ENCODE measurements around the gene PSMD3. TPM values are rescaled to one million over a fixed set of nuclear protein-coding genes. Genes with fewer than 3 reads are reported as not detected.

PSMD3 gene
- total and polyA plus RNA-seq, 9 donors = 67.6 to 110 (median 94.3) TPM

DNA sequence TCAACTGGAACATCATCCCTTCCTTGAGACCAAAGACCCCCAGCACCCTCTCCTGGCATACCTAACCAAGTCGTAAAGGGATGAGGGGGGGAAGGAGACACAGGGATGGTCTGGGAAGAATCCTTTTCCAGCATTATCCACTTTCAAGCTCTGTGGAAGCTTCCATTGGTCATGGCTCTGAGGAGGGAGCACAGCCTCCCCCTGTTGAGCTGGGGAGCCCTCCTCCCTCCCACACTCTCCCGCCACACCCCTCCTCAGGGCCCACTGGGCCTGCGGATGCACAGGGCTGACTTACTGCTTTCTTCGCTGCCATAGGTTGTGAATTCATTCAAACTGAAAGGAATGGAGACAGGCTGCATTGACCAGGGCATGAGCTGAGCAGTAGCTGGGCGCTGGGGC lies 47.0 kb downstream of the PSMD3 start:
- H3K27me3 ChIP-seq (ENCODE audit: control insufficient read depth, insufficient read depth, low read length) = no peaks in the 10 kb centered on the region
- H3K27ac ChIP-seq (ENCODE audit: low read length) = no peak overlapping the region
- 81% methylated on average over 2 of the region's 5 CpGs for WGBS (ENCODE audit: insufficient coverage)
- H3K36me3 ChIP-seq (ENCODE audit: control insufficient read depth, insufficient read depth, low read length) = peaks cover 89% of the 10 kb centered on the region
- DNase-seq = no peak
- H3K4me1 ChIP-seq (ENCODE audit: control insufficient read depth, insufficient read depth, low read length) = peaks cover 24% of the 10 kb centered on the region
- H3K9me3 ChIP-seq (replicated peaks; ENCODE audit: control insufficient read depth, low read depth, low read length) = no peaks in the 10 kb centered on the region
- no peak overlapping the region for H3K4me3 ChIP-seq (ENCODE audit: low read length)

DNA sequence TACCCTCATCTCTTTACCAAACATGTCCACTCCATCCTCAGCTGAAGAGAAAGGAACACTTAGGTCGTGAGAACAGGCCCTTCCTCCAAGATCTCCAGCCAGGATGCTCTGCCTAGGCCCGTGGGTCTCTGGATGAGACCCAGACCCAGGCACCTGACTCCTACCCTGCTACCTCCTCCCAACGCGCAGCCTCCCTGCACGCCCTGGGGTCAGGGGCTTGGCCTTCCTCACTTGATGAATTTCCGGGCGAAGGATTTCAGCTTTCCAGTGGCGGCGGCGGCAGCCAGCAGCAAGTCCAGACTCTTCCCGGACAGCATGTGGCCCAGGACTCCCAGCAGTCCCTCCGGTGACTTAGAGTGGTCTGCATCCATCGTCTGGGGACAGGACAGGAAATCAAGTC lies 48.0 kb downstream of the PSMD3 start:
- Histone ChIP-seq H3K36me3 (ENCODE audit: control insufficient read depth, insufficient read depth, low read length) (peaks cover 90% of the 10 kb centered on the region), H3K9me3 (replicated peaks; ENCODE audit: control insufficient read depth, low read depth, low read length) (no peaks in the 10 kb centered on the region), H3K27me3 (ENCODE audit: control insufficient read depth, insufficient read depth, low read length) (no peaks in the 10 kb centered on the region), H3K27ac (ENCODE audit: low read length) (no peak overlapping the region), H3K4me1 (ENCODE audit: control insufficient read depth, insufficient read depth, low read length) (peaks cover 14% of the 10 kb centered on the region), H3K4me3 (ENCODE audit: low read length) (no peak overlapping the region)
- 94% methylated on average over 13 of the region's 13 CpGs for WGBS (ENCODE audit: insufficient coverage)
- DNase-seq = no peak

DNA sequence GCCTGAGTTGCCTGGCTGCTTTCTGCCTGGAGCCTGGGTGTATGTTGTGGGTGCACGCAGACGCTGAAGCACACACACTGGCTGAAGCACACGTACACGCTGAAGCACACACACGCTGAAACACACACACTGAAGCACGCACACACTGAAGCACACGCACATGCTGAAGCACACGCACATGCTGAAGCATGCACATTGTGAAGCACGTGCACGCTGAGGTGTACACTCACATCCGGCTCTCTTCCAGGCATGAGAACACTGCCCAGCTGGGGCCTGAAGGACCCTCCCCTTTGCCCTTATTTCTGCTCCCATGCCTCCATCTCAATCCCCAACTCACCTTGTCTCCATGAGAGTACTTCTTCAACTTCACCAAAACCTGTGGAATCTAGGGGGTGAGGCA lies 51.1 kb downstream of the PSMD3 start:
- Histone ChIP-seq H3K27ac (ENCODE audit: low read length) (no peak overlapping the region), H3K9me3 (replicated peaks; ENCODE audit: control insufficient read depth, low read depth, low read length) (no peaks in the 10 kb centered on the region), H3K27me3 (ENCODE audit: control insufficient read depth, insufficient read depth, low read length) (no peaks in the 10 kb centered on the region), H3K4me3 (ENCODE audit: low read length) (no peak overlapping the region), H3K4me1 (ENCODE audit: control insufficient read depth, insufficient read depth, low read length) (peaks cover 4% of the 10 kb centered on the region), H3K36me3 (ENCODE audit: control insufficient read depth, insufficient read depth, low read length) (peaks cover 89% of the 10 kb centered on the region)
- no peak for DNase-seq
- WGBS (ENCODE audit: insufficient coverage) = 96% methylated on average over 11 of the region's 11 CpGs

DNA sequence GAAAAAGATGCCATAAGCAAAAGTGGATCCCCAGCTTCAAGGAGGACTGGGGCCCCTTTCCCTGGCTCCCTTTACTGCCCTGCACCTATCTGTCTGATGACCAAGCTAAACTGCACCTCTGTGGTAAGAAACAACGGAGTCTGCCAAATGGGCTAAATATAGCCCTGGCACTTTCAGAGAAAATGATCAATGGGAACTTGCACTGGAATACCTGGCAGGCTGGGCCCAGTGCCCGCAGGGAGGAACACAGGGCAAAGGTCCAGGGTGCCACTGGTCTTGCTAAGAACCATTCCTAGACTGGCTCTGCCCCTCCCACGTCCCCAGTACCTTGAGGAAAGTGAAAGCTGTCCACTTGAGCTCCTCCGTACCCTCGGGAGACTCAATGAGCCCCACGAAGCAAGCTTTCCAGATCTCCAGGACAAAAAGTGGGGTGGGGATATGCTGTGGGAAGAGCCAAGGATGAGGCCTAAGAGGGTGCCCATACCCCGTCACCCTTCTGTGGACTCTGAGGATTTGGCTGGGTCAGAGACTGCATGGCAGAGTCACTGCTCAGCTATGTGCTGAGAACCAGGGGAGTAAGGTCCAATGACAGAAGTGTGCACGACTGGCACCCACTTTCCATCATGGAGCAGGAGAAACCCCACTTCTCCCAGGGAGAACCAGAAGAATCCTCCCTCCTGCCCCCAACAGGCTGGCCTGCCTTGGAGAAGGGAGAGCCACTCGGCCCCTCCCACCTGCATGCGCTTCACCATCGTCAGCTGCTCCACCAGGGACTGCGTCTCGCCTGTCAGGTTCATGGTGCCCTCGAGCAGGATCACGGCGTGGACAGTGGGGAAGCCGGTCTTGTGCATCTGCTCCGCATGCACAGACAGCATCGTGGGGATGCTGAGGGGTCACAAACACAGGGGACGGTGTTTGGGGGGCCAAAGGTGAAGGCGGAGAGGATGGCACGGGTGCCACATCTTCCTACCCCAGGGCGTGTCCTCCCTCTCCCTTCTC lies 52.0 kb downstream of the PSMD3 start:
- no peaks in the 10 kb centered on the region for H3K27me3 ChIP-seq (ENCODE audit: control insufficient read depth, insufficient read depth, low read length)
- no peak overlapping the region for H3K4me3 ChIP-seq (ENCODE audit: low read length)
- no peaks in the 10 kb centered on the region for H3K4me1 ChIP-seq (ENCODE audit: control insufficient read depth, insufficient read depth, low read length)
- no peaks in the 10 kb centered on the region for H3K9me3 ChIP-seq (replicated peaks; ENCODE audit: control insufficient read depth, low read depth, low read length)
- WGBS (ENCODE audit: insufficient coverage) = 89% methylated on average over 21 of the region's 23 CpGs
- H3K36me3 ChIP-seq (ENCODE audit: control insufficient read depth, insufficient read depth, low read length) = peaks cover 82% of the 10 kb centered on the region
- no peak for DNase-seq
- H3K27ac ChIP-seq (ENCODE audit: low read length) = no peak overlapping the region

DNA sequence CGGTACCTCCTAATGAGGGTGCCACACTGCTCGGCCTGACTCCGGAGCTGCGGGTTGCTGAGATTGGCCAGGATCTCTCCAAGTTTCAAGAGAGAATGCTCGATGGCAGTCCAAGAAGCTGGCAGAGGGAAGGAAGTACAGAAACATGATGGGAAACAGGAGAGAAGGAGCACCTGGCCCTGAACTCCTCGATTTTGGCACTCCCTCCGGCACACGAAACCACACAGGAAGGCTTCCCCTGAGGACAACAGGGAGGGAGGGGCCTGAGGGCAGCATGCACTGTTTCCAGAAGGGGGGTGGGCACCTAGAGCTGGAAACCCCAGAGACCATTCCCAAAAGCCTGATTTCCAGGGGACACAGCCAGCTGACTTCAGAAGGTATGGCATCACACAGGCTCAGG lies 52.7 kb downstream of the PSMD3 start:
- 95% methylated on average over 3 of the region's 8 CpGs for WGBS (ENCODE audit: insufficient coverage)
- Histone ChIP-seq H3K4me1 (ENCODE audit: control insufficient read depth, insufficient read depth, low read length) (no peaks in the 10 kb centered on the region), H3K9me3 (replicated peaks; ENCODE audit: control insufficient read depth, low read depth, low read length) (no peaks in the 10 kb centered on the region), H3K27ac (ENCODE audit: low read length) (no peak overlapping the region), H3K4me3 (ENCODE audit: low read length) (no peak overlapping the region), H3K27me3 (ENCODE audit: control insufficient read depth, insufficient read depth, low read length) (no peaks in the 10 kb centered on the region), H3K36me3 (ENCODE audit: control insufficient read depth, insufficient read depth, low read length) (peaks cover 77% of the 10 kb centered on the region)
- no peak for DNase-seq

DNA sequence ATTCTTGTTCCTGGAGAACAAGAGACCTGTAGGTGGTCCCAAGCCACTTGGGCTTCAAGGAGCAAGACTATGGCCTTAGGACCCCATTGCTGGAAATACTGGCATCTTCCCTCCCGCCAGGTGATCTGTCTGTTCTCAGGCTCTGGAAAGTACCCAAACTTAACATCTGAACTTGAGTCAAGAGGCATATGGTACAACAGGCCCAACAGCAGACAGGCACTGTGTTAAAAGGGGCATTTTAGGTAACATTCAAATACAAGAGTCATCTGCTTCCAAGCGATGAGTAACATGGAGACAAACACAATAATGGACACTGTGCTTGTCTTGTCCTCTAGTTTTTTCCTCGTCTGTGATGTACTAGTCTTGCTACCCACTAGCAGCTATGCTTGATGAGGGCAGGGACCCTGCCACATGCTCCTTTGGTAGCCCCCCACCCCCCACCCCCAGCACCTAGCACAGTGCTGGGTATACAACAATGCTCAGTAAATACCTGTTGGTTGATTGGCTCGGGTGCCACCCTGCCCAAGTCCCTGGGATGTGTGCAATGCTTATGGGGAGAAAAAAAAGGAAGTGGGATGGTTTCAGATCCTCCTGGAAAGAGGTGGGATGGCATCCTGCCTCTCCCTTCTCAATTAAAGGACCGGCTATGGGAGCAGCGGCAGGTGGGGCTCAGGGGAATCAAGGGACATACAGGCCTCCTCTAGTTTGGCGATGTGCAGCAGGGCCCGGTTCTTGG lies 54.0 kb downstream of the PSMD3 start:
- Histone ChIP-seq H3K9me3 (replicated peaks; ENCODE audit: control insufficient read depth, low read depth, low read length) (no peaks in the 10 kb centered on the region), H3K4me3 (ENCODE audit: low read length) (no peak overlapping the region), H3K4me1 (ENCODE audit: control insufficient read depth, insufficient read depth, low read length) (peaks cover 9% of the 10 kb centered on the region), H3K27ac (ENCODE audit: low read length) (no peak overlapping the region), H3K27me3 (ENCODE audit: control insufficient read depth, insufficient read depth, low read length) (no peaks in the 10 kb centered on the region), H3K36me3 (ENCODE audit: control insufficient read depth, insufficient read depth, low read length) (peaks cover 68% of the 10 kb centered on the region)
- WGBS (ENCODE audit: insufficient coverage) = 62% methylated on average over 7 of the region's 8 CpGs
- DNase-seq = no peak

DNA sequence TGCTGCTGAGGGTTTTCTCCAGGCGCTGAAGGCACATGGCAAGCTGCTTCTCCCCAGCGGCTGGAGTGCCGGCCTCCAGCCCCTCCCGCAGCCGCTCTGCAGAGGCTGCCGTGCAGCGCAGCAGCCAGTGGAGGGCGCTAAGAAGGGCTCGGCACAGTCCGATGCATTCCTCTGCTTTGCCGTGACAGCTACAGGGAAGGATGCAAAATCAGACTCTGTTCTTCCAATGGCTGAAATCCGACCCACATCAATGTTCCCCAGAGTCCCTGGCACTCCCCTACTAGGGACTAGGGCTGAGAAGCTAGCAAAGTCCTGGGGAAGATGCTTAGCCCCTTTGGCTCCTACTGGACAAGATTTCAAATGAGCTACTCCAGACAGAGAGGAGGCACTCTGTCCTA lies 54.6 kb downstream of the PSMD3 start:
- no peak overlapping the region for H3K4me3 ChIP-seq (ENCODE audit: low read length)
- no peak overlapping the region for H3K27ac ChIP-seq (ENCODE audit: low read length)
- H3K36me3 ChIP-seq (ENCODE audit: control insufficient read depth, insufficient read depth, low read length) = peaks cover 63% of the 10 kb centered on the region
- WGBS (ENCODE audit: insufficient coverage) = 11% methylated on average over 12 of the region's 12 CpGs
- H3K27me3 ChIP-seq (ENCODE audit: control insufficient read depth, insufficient read depth, low read length) = no peaks in the 10 kb centered on the region
- DNase-seq = no peak
- H3K9me3 ChIP-seq (replicated peaks; ENCODE audit: control insufficient read depth, low read depth, low read length) = no peaks in the 10 kb centered on the region
- peaks cover 9% of the 10 kb centered on the region for H3K4me1 ChIP-seq (ENCODE audit: control insufficient read depth, insufficient read depth, low read length)

DNA sequence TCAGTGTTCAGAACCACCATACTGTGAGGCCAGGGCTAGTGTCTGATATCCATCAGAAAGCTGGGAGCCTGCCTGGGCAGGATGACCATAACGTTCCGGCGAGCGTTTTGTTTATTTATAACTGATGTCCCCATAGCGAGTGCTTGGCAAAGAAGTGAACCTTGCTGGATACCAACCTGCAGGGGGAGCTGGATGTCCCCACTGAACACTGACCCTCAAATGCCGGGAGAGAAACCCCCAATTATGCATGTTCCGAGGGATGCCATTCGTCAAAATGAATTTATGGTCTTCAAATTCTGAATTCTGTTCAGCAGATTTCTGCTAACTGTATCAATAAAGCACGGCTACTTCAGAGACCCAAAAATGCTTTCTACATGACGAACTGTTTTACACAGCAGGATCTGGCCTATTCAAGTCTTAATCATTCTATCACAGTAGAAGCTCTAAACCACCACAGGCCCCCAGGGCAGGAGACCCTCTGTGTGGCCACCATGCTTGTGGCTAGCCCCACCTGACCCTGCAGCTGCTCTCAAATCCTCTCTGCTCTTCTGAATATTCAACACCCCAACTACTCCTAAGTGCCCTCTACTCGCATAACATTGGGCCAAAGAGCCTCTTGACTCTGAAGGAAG lies 58.4 kb downstream of the PSMD3 start:
- H3K4me1 ChIP-seq (ENCODE audit: control insufficient read depth, insufficient read depth, low read length) = peaks cover 9% of the 10 kb centered on the region
- H3K4me3 ChIP-seq (ENCODE audit: low read length) = no peak overlapping the region
- H3K27me3 ChIP-seq (ENCODE audit: control insufficient read depth, insufficient read depth, low read length) = no peaks in the 10 kb centered on the region
- H3K9me3 ChIP-seq (replicated peaks; ENCODE audit: control insufficient read depth, low read depth, low read length) = no peaks in the 10 kb centered on the region
- peak; percentile 95 for DNase-seq
- H3K36me3 ChIP-seq (ENCODE audit: control insufficient read depth, insufficient read depth, low read length) = peaks cover 46% of the 10 kb centered on the region
- 23% methylated on average over 10 of the region's 11 CpGs for WGBS (ENCODE audit: insufficient coverage)
- peak overlapping the region; percentile 92 for H3K27ac ChIP-seq (ENCODE audit: low read length)

DNA sequence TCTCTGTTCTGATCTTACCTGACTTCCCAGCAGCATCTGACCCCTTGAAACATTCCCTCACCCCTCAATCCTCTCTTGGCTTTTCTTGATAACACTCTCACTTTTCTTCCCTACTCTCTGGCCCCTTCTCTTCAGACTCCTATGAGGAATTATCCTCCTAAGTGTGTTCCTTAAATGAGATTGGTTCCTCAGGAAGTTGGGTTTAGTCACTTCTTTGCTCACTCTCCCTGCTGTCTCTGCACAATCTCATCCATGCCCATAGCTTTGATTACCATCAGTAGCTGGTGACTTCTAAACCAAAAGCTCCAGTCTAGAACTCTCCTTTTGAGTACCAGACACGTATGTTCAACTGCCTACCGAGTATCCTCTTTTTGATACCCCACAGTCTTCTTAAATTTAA lies 60.6 kb downstream of the PSMD3 start:
- WGBS (ENCODE audit: insufficient coverage) = 83% methylated on average over 2 of the region's 2 CpGs
- Histone ChIP-seq H3K27ac (ENCODE audit: low read length) (no peak overlapping the region), H3K9me3 (replicated peaks; ENCODE audit: control insufficient read depth, low read depth, low read length) (no peaks in the 10 kb centered on the region), H3K4me3 (ENCODE audit: low read length) (no peak overlapping the region), H3K36me3 (ENCODE audit: control insufficient read depth, insufficient read depth, low read length) (peaks cover 34% of the 10 kb centered on the region), H3K27me3 (ENCODE audit: control insufficient read depth, insufficient read depth, low read length) (no peaks in the 10 kb centered on the region), H3K4me1 (ENCODE audit: control insufficient read depth, insufficient read depth, low read length) (peaks cover 9% of the 10 kb centered on the region)
- no peak for DNase-seq

Measured in muscle of leg (tissue), 11 donors.